Heart right ventricle (tissue), 16 donors: ENCODE data around the gene CNTN2. TPM values are rescaled to one million over a fixed set of nuclear protein-coding genes. Genes with fewer than 3 reads are reported as not detected.
A peak's percentile ranks its signal among the peaks of the same experiment; 100 is the strongest.

Experiments used
- ATAC-seq, 8 donors: fragments of 200-7000 bp; cut with Tn5 transposase; one replicate each; pipeline ENCODE4 v1.9.1; 2020; ENCODE audit warnings: mild to moderate bottlenecking in 8 of 8, moderate library complexity in 8 of 8, moderate number of reproducible peaks in 1 of 8
- DNase-seq, 2 donors: peaks; one replicate each; pipeline ENCODE4 v3.0.0-alpha.2; 2020
- H3K27ac ChIP-seq, 10 donors: fragments of 200-600 bp; sonication (generic) in 2 of 10; one replicate each; pipeline versions ENCODE4 v1.5.0 to v1.8.0; 2020 to 2022; ENCODE audit warnings: mild to moderate bottlenecking in 3 of 10
- H3K27me3 ChIP-seq, 7 donors: fragments of 200-600 bp; one replicate each; pipeline ENCODE4 v1.8.0; 2021 to 2022; ENCODE audit warnings: mild to moderate bottlenecking in 2 of 7
- H3K36me3 ChIP-seq, 9 donors: fragments of 200-600 bp; sonication (generic) in 1 of 9; one replicate each; pipeline versions ENCODE4 v1.5.0 to v1.8.0; 2020 to 2022; ENCODE audit warnings: mild to moderate bottlenecking in 2 of 9
- H3K4me1 ChIP-seq, 9 donors: fragments of 200-600 bp; sonication (generic) in 1 of 9; one replicate each; pipeline versions ENCODE4 v1.5.0 to v1.8.0; 2020 to 2022; ENCODE audit warnings: mild to moderate bottlenecking in 4 of 9
- H3K4me3 ChIP-seq, 10 donors: fragments of 200-600 bp; sonication (generic) in 2 of 10; one replicate each; pipeline versions ENCODE4 v1.5.0 to v1.8.0; 2020 to 2022; ENCODE audit warnings: mild to moderate bottlenecking in 7 of 10, moderate library complexity in 2 of 10
- H3K9me3 ChIP-seq, 11 donors: fragments of 200-600 bp in 10 of 11; sonication (generic) in 2 of 11; one replicate each; pipeline versions ENCODE4 v1.5.0 to v1.8.0; 2013 to 2022; ENCODE audit warnings: mild to moderate bottlenecking in 2 of 11, control low read depth in 1 of 11, moderate library complexity in 1 of 11
- CTCF ChIP-seq, 9 donors: fragments of 200-600 bp; sonication (generic) in 2 of 9; IDR thresholded peaks; one replicate each; pipeline versions ENCODE4 v1.5.0 to v1.8.0; 2021 to 2022; ENCODE audit warnings: antibody characterized with exemption in 9 of 9, mild to moderate bottlenecking in 5 of 9, moderate library complexity in 1 of 9
- WGBS, 2 donors: extraction: QIAGEN DNeasy Blood & Tissue Kit; methylation state at CpG; one replicate each; pipeline ENCODE4 v1.1.7; 2013; ENCODE audit warnings: inconsistent platforms in 1 of 2; 5-methylcytosine and 5-hydroxymethylcytosine counted together
- intact Hi-C, 10 donors: fragments of 100-400 bp; cut with DNase I; formaldehyde crosslinking; loops; one replicate each; pipeline versions ENCODE4 v1.11.1 to v1.14.2; 2022
- polyA plus RNA-seq, 2 donors: library from polyadenylated mRNA; stranded (reverse); fragments of 200-250 nt; gene quantifications; one replicate each; pipeline ENCODE4 v1.2.3, GENCODE V29; 2013
- total RNA-seq, 10 donors: library from RNA; stranded (reverse); fragmentation: NEBNext Ultra II Directional in 3 of 10; extraction: Animal tissue kit (Norgen Biotek cat#: 25700) in 3 of 10; gene quantifications; one replicate each; pipeline versions ENCODE4 v1.2.1 to v1.2.4, GENCODE V29; 2021 to 2023
- donor health status: Arrhythmogenic right ventricular cardiomyopathy.
- donor health status: ischemic (EF 13 %, LVEDD 7.1; RV severe dilation, severe dysfunction).
- donor health status: healthy with polysubstance abuse.
- donor health status: DM: no; HTN: yes; CAD: no.
- donor health status: DM: no; HTN: no; CAD: no.
- donor health status: ischemic (EF 25% LVEDD 6.9; RV normal size, moderate dysfunction).
- donor health status: ischemic (EF 25% LVEDD 5.7; RV mildly dilated, moderate dysfunction).
- donor health status: healthy.
- donor health status: DM: yes; HTN: yes; CAD: no.
- donor health status: Ischemic cardiomyopathy.
- donor health status: ischemic (EF 35%, LVEDD 5.7; RV mildly dilated, moderate dysfunction).
- donor health status: nonischemic (EF 11% LVEDD 7.7; RV severe dilation, severe dysfunction).
- donor health status: DM: yes; HTN: yes; CAD: no.
- donor health status: PGD.
- donor health status: ischemic (EF 29% LVEDD 5.4; RV normal size, mild dysfunction).
- donor health status: nonischemic (EF 23%, LVEDD 6.1; RV moderate dilation, normal function).

The CNTN2 gene
- total and polyA plus RNA-seq, 12 donors: 0.04 to 0.73 (median 0.25) TPM; not detected in 3

DNA sequence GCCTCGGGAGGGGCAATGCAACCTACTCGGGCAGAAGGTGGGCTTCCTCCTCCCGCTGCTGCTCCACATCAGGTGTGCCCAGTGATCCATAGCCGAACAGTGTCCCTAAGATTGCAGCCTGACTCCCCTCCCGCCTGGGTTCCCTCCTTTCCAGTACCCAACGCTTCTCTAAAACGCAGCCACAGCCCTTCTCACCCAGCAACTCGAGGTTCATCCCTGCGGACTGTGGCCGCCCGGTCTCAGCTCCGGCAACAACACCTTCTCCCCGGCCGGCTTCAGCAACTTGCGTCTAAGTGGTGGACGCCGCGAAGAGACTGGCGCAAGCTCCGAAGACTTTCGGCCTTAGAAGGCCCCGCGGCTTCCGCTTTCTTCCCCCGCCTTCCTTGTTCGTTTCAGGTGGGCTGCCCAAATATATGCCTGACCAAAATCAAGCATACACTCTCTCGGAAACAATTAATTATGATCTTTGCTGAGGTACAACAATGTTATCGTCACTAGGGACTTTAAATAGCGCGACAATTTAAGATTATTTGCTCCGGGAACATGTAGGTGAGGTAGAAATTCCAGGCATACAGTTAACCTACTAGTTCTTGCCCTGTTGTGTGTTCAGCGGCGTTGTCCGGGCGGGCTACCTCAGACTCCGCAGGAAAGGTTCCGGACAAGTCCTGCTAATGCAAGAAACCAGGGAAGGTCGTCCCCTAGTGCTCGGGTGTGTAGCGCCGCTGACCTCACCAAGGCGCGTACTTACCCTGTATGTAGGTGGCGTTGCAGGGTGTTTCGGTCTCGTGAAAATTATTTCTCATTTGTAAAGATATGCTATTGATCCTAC, 78.9 kb downstream of the CNTN2 start, which contains the start of gene RBBP5:
Gene RBBP5, minus strand, starts transcription at position 319 of the 829 bp plus-strand sequence. Its CDS starts 105 bp downstream, at position 214.
- intact Hi-C loops: loop anchor here in 4 of 10 donors (1.0 to 10.0 kb wide), 5 partner anchors 89 to 135 kb away; partner anchors contain the start of genes DSTYK (in 1 of the 4) and TMCC2 (in 1 of the 4)
- 0 to 1% methylated on average over 46 of the region's 46 CpGs for WGBS, 2 donors

DNA sequence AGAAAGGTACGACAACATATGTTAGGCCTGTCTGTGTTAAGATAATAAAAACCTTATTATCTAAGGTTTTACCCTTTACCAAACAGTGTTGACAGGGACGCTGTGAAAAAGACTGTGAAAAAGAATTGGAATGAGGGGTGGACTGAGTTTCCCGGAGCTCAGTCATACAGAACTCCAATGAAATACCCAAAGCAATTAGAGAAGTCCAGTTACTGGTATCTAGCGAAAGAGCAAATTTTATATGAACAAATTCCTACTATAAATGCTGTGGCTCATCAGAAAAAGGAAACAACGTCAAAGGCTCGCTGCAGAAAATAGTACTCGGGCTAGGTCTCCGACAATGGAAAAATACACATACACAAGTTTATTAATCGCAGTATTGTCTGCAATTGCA, 79.5 kb downstream of the CNTN2 start:
- DNase-seq (no peak), ATAC-seq (peak in 3 of 8 donors; percentile 1 to 9 (median 6))
- intact Hi-C loops: loop anchor here in 4 of 10 donors (1.0 to 10.0 kb wide), 4 partner anchors 89 to 135 kb away; partner anchors contain the start of genes DSTYK (in 1 of the 4) and TMCC2 (in 1 of the 4)
- TF ChIP-seq CTCF (IDR thresholded peaks at IDR 0.05): peak in 3 of 9 donors; percentile 3 to 14 (median 3)
- Histone ChIP-seq H3K27ac (peak overlapping the region; percentile 88 to 98 (median 94)), H3K4me1 (peaks cover 10 to 35% (median 29%) of the 10 kb centered on the region in 9 donors), H3K36me3 (peaks cover 0 to 22% (median 0%) of the 10 kb centered on the region in 9 donors), H3K4me3 (peak overlapping the region; percentile 13 to 95 (median 86)), H3K9me3 (no peaks in the 10 kb centered on the region), H3K27me3 (no peaks in the 10 kb centered on the region)
- WGBS, 2 donors: 21% methylated on average over 9 of the region's 9 CpGs

More for the DNA sequence above, 78.9 kb downstream of the CNTN2 start, which contains the start of gene RBBP5:
- H3K4me1 ChIP-seq: peaks cover 10 to 35% (median 29%) of the 10 kb centered on the region in 9 donors
- ATAC-seq (peak; percentile 98 to 99 (median 99)), DNase-seq (peak; percentile 94 to 96)
- no peaks in the 10 kb centered on the region for H3K27me3 ChIP-seq
- TF ChIP-seq CTCF (IDR thresholded peaks at IDR 0.05): peak; percentile 47 to 92 (median 64)
- no peaks in the 10 kb centered on the region for H3K9me3 ChIP-seq
- H3K36me3 ChIP-seq: peaks cover 0 to 28% (median 0%) of the 10 kb centered on the region in 9 donors
- H3K4me3 ChIP-seq: peak within 1 kb of the TSS; percentile 62 to 95 (median 86)
- peak within 1 kb of the TSS; percentile 88 to 98 (median 94) for H3K27ac ChIP-seq

DNA sequence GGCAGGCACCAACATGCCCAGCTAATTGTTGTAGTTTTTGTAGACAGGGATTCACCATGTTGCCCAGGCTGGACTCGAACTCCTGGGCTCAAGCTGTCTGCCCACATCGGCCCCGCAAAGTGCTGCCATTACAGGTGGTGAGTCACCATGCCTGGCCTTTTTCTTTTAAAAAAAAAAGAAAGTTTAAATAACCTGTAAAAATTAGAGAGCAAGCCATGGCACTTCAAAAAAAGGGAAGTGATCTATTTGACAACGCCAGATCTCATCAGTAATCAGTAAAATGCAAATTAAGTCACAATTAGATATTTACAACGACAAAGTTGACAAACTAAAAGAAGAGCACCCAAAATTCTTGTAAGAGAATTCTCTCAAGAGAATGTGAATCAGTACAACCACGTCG, 81.7 kb downstream of the CNTN2 start:
- H3K9me3 ChIP-seq: no peaks in the 10 kb centered on the region
- no peak for ATAC-seq
- DNase-seq: no peak
- intact Hi-C loops: loop anchor here in 3 of 10 donors (5.0 to 10.0 kb wide), 2 partner anchors 100 to 133 kb away; partner anchors contain the start of gene TMCC2 (in 1 of the 3)
- no peak overlapping the region for H3K27ac ChIP-seq
- no peak overlapping the region for H3K4me3 ChIP-seq
- 82 to 87% methylated on average over 7 of the region's 7 CpGs for WGBS, 2 donors
- peaks cover 10 to 28% (median 22%) of the 10 kb centered on the region in 9 donors for H3K4me1 ChIP-seq
- no peaks in the 10 kb centered on the region for H3K36me3 ChIP-seq
- H3K27me3 ChIP-seq: no peaks in the 10 kb centered on the region
- no peak for TF ChIP-seq CTCF (IDR thresholded peaks at IDR 0.05)

- ATAC-seq: no peak
- H3K9me3 ChIP-seq: no peaks in the 10 kb centered on the region
- WGBS, 2 donors: 86% methylated on average over 3 of the region's 3 CpGs
- no peak overlapping the region for H3K27ac ChIP-seq
- no peak for DNase-seq
- H3K4me3 ChIP-seq: no peak overlapping the region
- H3K27me3 ChIP-seq: no peaks in the 10 kb centered on the region
- H3K36me3 ChIP-seq: no peaks in the 10 kb centered on the region
- TF ChIP-seq CTCF (IDR thresholded peaks at IDR 0.05): no peak
- peaks cover 0 to 11% (median 5%) of the 10 kb centered on the region in 9 donors for H3K4me1 ChIP-seq
- intact Hi-C loops: loop anchor here in 1 of 10 donors (10.0 kb wide), 1 partner anchor 97 kb away; the partner anchor contains the start of gene TMCC2
These were observed 84.6 kb downstream of the CNTN2 start for GRCh38 chr1:205127646-205128045.
